HepG2 (cell line): Measurements from ENCODE around the gene CAMK2A. TPM values are rescaled to one million over a fixed set of nuclear protein-coding genes. Genes with fewer than 3 reads are reported as not detected.

Experiments used
- ATAC-seq: fragments of 200-7000 bp; cut with Tn5 transposase; 3 replicates; pipeline ENCODE4 v1.9.1; 2020; ENCODE audit warnings: mild to moderate bottlenecking, moderate library complexity
- BruUV-seq: library from RNA; stranded (reverse); fragments of 400-500 nt; replicated peaks from 2 replicates; lab custom pipeline; 2021; lab: Mats Ljungman, UMichigan
- CTCF ChIA-PET: fragments of 300-600 bp; formaldehyde crosslinking; extraction: SDS; loops from one replicate; lab custom pipeline; 2021; ENCODE audit warnings: low total read pairs, inconsistent platforms, low intra/inter-chr PET ratio; lab: Yijun Ruan, JAX
- POLR2A ChIA-PET: fragments of 350-600 bp; sonication (Branson Sonifier 250); formaldehyde crosslinking; loops from one replicate; lab custom pipeline; 2020; ENCODE audit warnings: antibody characterized with exemption, inconsistent platforms; lab: Yijun Ruan, JAX
- DNase-seq: peaks from one replicate; pipeline ENCODE4 v3.0.0-alpha.2; 2015; ENCODE audit warnings: low spot score
- FAIRE-seq: peaks from 3 replicates; lab custom pipeline; 2011; peaks lifted over from hg19 to GRCh38; lab: Jason Lieb, UNC
- H2AFZ ChIP-seq: one replicate; pipeline ENCODE4 v1.6.1; 2011; ENCODE audit warnings: low read length, inconsistent platforms
- H3K27ac ChIP-seq: fragments of 300-600 bp; 3 replicates; pipeline ENCODE4 v1.8.0; 2011; ENCODE audit warnings: mixed run types, mild to moderate bottlenecking, mixed read lengths, low read length, inconsistent platforms; ENCODE audit not compliant: insufficient read depth; ENCODE audit errors: extremely low read length
- H3K27me3 ChIP-seq, 2 experiments: fragments of 200-600 bp in 1 of 2; 2 replicates in 1 of 2; 3 replicates in 1 of 2; pipeline versions ENCODE4 v1.6.0 to v1.8.0; 2011; ENCODE audit warnings: low read length in 2 of 2, mild to moderate bottlenecking in 2 of 2, moderate library complexity in 2 of 2, inconsistent platforms in 1 of 2; ENCODE audit not compliant: insufficient read depth in 2 of 2, control insufficient read depth in 1 of 2
- H3K36me3 ChIP-seq, 2 experiments: fragments of 200-600 bp in 1 of 2; replicated peaks in 1 of 2; 2 replicates in 1 of 2; 3 replicates in 1 of 2; pipeline versions ENCODE4 v1.5.1 to v1.8.0; 2011; ENCODE audit warnings: low read length in 2 of 2, inconsistent platforms in 1 of 2; ENCODE audit not compliant: insufficient read depth in 2 of 2, control insufficient read depth in 1 of 2
- H3K4me1 ChIP-seq: 2 replicates; pipeline ENCODE4 v1.5.1; 2012; ENCODE audit warnings: low read length, inconsistent platforms; ENCODE audit not compliant: insufficient read depth
- H3K4me2 ChIP-seq: 2 replicates; pipeline ENCODE4 v1.6.0; 2011; ENCODE audit warnings: low read depth, low read length, inconsistent platforms
- H3K4me3 ChIP-seq, 3 experiments: fragments of 200-600 bp in 1 of 3; sonication (generic), shearing (Covaris generic) in 1 of 3; replicated peaks in 1 of 3; 2 replicates each; pipeline ENCODE4 v1.5.1; 2011 to 2016; ENCODE audit warnings: low read length in 3 of 3, inconsistent platforms in 2 of 3, low read depth in 2 of 3, mild to moderate bottlenecking in 2 of 3, control low read depth in 1 of 3, mixed read lengths in 1 of 3; ENCODE audit not compliant: insufficient read depth in 1 of 3
- H3K79me2 ChIP-seq: one replicate; pipeline ENCODE4 v1.6.1; 2011; ENCODE audit warnings: low read length, inconsistent platforms; ENCODE audit not compliant: insufficient read depth
- H3K9ac ChIP-seq: 2 replicates; pipeline ENCODE4 v1.6.0; 2011; ENCODE audit warnings: mild to moderate bottlenecking, low read depth, low read length, inconsistent platforms; ENCODE audit not compliant: insufficient read depth
- H3K9me3 ChIP-seq: 2 replicates; pipeline ENCODE4 v1.5.1; 2012; ENCODE audit warnings: mild to moderate bottlenecking, low read length
- H4K20me1 ChIP-seq: 2 replicates; pipeline ENCODE4 v1.6.0; 2011; ENCODE audit warnings: inconsistent platforms, mild to moderate bottlenecking, low read length, moderate library complexity; ENCODE audit not compliant: insufficient read depth
- BRF2 ChIP-seq: sonication (generic); formaldehyde crosslinking; IDR thresholded peaks from 2 replicates; pipeline ENCODE4 v1.8.1; 2022; ENCODE audit warnings: mild to moderate bottlenecking, missing genetic modification reagents
- GPN1 ChIP-seq: sonication (generic); formaldehyde crosslinking; IDR thresholded peaks from 2 replicates; pipeline ENCODE4 v1.5.1; 2020; ENCODE audit warnings: missing genetic modification reagents, borderline replicate concordance
- HIC2 ChIP-seq: sonication (generic); formaldehyde crosslinking; IDR thresholded peaks from 2 replicates; pipeline ENCODE4 v1.9.0; 2022; ENCODE audit warnings: low read depth, missing genetic modification reagents
- SRSF4 ChIP-seq: fragments of 200-400 bp; formaldehyde crosslinking; IDR thresholded peaks from one replicate; pipeline ENCODE4 v1.6.1; 2018; ENCODE audit warnings: mild to moderate bottlenecking, low read depth, low read length, moderate library complexity; ENCODE audit not compliant: poor library complexity, severe bottlenecking
- ZKSCAN8 ChIP-seq: IDR thresholded peaks from 2 replicates; pipeline ENCODE4 v1.6.1; 2016; ENCODE audit warnings: borderline replicate concordance, missing genetic modification reagents, missing compliant biosample characterization
- ZNF577 ChIP-seq: sonication (generic); formaldehyde crosslinking; IDR thresholded peaks from 2 replicates; pipeline ENCODE4 v1.4.0; 2020; ENCODE audit warnings: mild to moderate bottlenecking, low read depth, missing genetic modification reagents, borderline replicate concordance
- ZNF790 ChIP-seq: sonication (generic); formaldehyde crosslinking; IDR thresholded peaks from 2 replicates; pipeline ENCODE4 v1.8.0; 2022; ENCODE audit warnings: missing genetic modification reagents, mild to moderate bottlenecking, borderline replicate concordance
- WGBS: methylation state at CpG from one replicate; pipeline ENCODE4 v1.1.6; 2017; ENCODE audit warnings: low lambda C conversion rate; 5-methylcytosine and 5-hydroxymethylcytosine counted together
- in situ Hi-C: cut with HindIII; loops from 2 replicates; pipeline ENCODE4 v1.10.0; 2017; ENCODE audit warnings: low pct_unique_long_range_greater_than_20kb; ENCODE audit not compliant: extremely low pct_ligation_motif_present
- intact Hi-C: fragments of 100-400 bp; cut with micrococcal nuclease; formaldehyde crosslinking; loops from one replicate; pipeline ENCODE4 v1.10.0; 2022; ENCODE audit not compliant: unreplicated experiment
- polyA plus RNA-seq, 8 experiments: library from polyadenylated mRNA; depleted of rRNA in 3 of 8; stranded (reverse) in 7 of 8; unstranded in 1 of 8; fragments of >200 nt; fragmentation: Illumina TruSeq in 4 of 8; extraction: Trizol in 4 of 8; gene quantifications; 2 replicates each; pipeline versions ENCODE4 v1.2.1 to v1.2.3, GENCODE V29; 2011 to 2016; ENCODE audit warnings: low read depth in 4 of 8, missing spikeins in 1 of 8, mixed read lengths in 1 of 8; ENCODE audit not compliant: insufficient read depth in 1 of 8
- total RNA-seq, 5 experiments: library from RNA; depleted of rRNA; stranded (reverse); fragments of >200 nt; fragmentation: Illumina TruSeq; extraction: Trizol; gene quantifications; 2 replicates each; pipeline ENCODE4 v1.2.3, GENCODE V29; 2016; ENCODE audit warnings: low read depth in 1 of 5

CAMK2A gene
- total and polyA plus RNA-seq, 2 of the 13 experiments (the other 11 are each of a cell fraction or from before 2014, with no cell fraction given): 0.11 TPM; not detected in 1

- H3K4me3 ChIP-seq: no peak overlapping the region
- in situ Hi-C loops: no loop called here
- TF ChIP-seq SRSF4 (no peak), ZNF790 (CRISPR knock-in tag) (no peak), HIC2 (CRISPR knock-in tag) (no peak), ZKSCAN8 (CRISPR knock-in tag) (no peak), GPN1 (CRISPR knock-in tag) (no peak), ZNF577 (CRISPR knock-in tag) (no peak), BRF2 (CRISPR knock-in tag) (no peak)
- TF ChIP-seq, all 625 proteins: peak for 0
- Histone ChIP-seq H3K79me2 (no peaks in the 10 kb centered on the region), H2AFZ (no peak overlapping the region), H4K20me1 (no peaks in the 10 kb centered on the region), H3K36me3 (no peaks in the 10 kb centered on the region), H3K9me3 (no peaks in the 10 kb centered on the region), H3K4me1 (peaks cover 10% of the 10 kb centered on the region), H3K27me3 (peaks cover 3 to 41% of the 10 kb centered on the region in 2 experiments), H3K9ac (no peak overlapping the region), H3K4me2 (no peak overlapping the region), H3K27ac (no peak overlapping the region)
- WGBS: 0% methylated on average over 2 of the region's 2 CpGs
- ATAC-seq: no peak
- intact Hi-C loops: no loop called here
- DNase-seq: no peak
- CTCF ChIA-PET: no interaction called here
- POLR2A ChIA-PET: no interaction called here
- no peak for FAIRE-seq
- BruUV-seq: no TSS peak
Measured at GRCh38 chr5:150236313-150236712, 53.3 kb downstream of the CAMK2A start.
